Esophagus muscularis mucosa (tissue), 4 donors: ENCODE measurements around the gene SERINC5. TPM values are rescaled to one million over a fixed set of nuclear protein-coding genes. Genes with fewer than 3 reads are reported as not detected.
A peak's percentile ranks its signal among the peaks of the same experiment; 100 is the strongest.

Experiments used
- DNase-seq: peaks from one replicate; pipeline ENCODE4 v3.0.0-alpha.2; 2017; ENCODE audit errors: extremely low spot score
- H3K27ac ChIP-seq, 4 donors: fragments of 200-600 bp; sonication (generic); replicated peaks in 1 of 4; 1 replicate in 3 of 4; 2 replicates in 1 of 4; pipeline ENCODE4 v1.5.1; 2016 to 2019; ENCODE audit warnings: mild to moderate bottlenecking in 1 of 4
- H3K27me3 ChIP-seq, 4 donors: fragments of 200-600 bp; sonication (generic); one replicate each; pipeline versions ENCODE4 v1.5.1 to v1.6.0; 2016 to 2019
- H3K36me3 ChIP-seq, 4 donors: fragments of 200-600 bp; sonication (generic); one replicate each; pipeline ENCODE4 v1.5.1; 2016 to 2019
- H3K4me1 ChIP-seq, 4 donors: fragments of 200-600 bp; sonication (generic); one replicate each; pipeline ENCODE4 v1.5.1; 2016 to 2019
- H3K4me3 ChIP-seq, 4 donors: fragments of 200-600 bp; sonication (generic); 1 replicate in 2 of 4; 2 replicates in 2 of 4; pipeline ENCODE4 v1.5.1; 2016 to 2019; ENCODE audit warnings: mild to moderate bottlenecking in 4 of 4, moderate library complexity in 1 of 4
- H3K9me3 ChIP-seq, 4 donors: fragments of 200-600 bp; sonication (generic); 1 replicate in 3 of 4; 2 replicates in 1 of 4; pipeline ENCODE4 v1.5.1; 2016 to 2019
- EP300 ChIP-seq: sonication (generic); formaldehyde crosslinking; IDR thresholded peaks from one replicate; pipeline ENCODE4 v1.6.1; 2017; ENCODE audit warnings: antibody characterized with exemption
- POLR2A ChIP-seq: fragments of 450-650 bp; IDR thresholded peaks from one replicate; pipeline ENCODE4 v1.6.1; 2017; ENCODE audit warnings: antibody characterized with exemption, moderate library complexity, mild to moderate bottlenecking, low read depth
- POLR2AphosphoS5 ChIP-seq, 2 donors: sonication (generic); formaldehyde crosslinking; IDR thresholded peaks; one replicate each; pipeline ENCODE4 v1.6.1; 2017; ENCODE audit warnings: antibody characterized with exemption in 2 of 2
- WGBS: methylation state at CpG from one replicate; pipeline ENCODE4 v1.1.5; 2018; 5-methylcytosine and 5-hydroxymethylcytosine counted together
- intact Hi-C: fragments of 100-400 bp; cut with DNase I; formaldehyde crosslinking; loops from one replicate; pipeline ENCODE4 v1.15.1; 2023
- total RNA-seq, 4 donors: library from RNA; depleted of rRNA; stranded (reverse); fragments of >200 nt; gene quantifications; one replicate each; pipeline versions ENCODE4 v1.1.0 to v1.2.1, GENCODE V29; 2016
- TF ChIP-seq, protein P1 (sequence below), 3 experiments: fragments of 200-600 bp in 2 of 3; fragments of 450-650 bp in 1 of 3; sonication (generic) in 2 of 3; IDR thresholded peaks; one replicate each; pipeline ENCODE4 v1.5.1; 2017 to 2019; ENCODE audit warnings: antibody characterized with exemption in 3 of 3, mild to moderate bottlenecking in 2 of 3, moderate library complexity in 1 of 3

SERINC5 gene
- total RNA-seq, 4 donors from 2014 or later, result 5.8 to 9.1 (median 8.3) TPM

DNA sequence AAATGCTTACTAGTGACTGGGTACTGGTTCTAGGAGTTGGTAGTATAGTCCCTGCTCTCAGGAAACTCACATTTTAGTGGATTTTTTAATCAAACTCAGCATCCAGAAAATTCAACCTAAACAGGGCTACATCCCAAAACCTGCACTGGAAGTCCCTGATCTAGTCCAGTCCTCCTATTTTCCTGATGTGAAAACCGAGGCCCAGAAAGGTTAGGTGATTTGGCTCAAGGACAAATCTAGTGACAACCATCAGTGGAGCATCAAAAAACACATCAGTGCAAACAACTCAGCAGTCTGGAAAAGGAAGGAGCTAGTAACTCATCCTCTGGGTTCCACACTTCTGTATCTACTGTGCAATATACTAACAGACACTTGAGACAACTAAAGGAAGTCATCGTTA lies 38.2 kb downstream of the SERINC5 start:
- no peaks in the 10 kb centered on the region for H3K27me3 ChIP-seq
- H3K4me3 ChIP-seq, result no peak overlapping the region
- WGBS, result 79% methylated on average over 2 of the region's 2 CpGs
- no peaks in the 10 kb centered on the region for H3K9me3 ChIP-seq
- TF ChIP-seq EP300, result no peak
- TF ChIP-seq, protein P1, sequence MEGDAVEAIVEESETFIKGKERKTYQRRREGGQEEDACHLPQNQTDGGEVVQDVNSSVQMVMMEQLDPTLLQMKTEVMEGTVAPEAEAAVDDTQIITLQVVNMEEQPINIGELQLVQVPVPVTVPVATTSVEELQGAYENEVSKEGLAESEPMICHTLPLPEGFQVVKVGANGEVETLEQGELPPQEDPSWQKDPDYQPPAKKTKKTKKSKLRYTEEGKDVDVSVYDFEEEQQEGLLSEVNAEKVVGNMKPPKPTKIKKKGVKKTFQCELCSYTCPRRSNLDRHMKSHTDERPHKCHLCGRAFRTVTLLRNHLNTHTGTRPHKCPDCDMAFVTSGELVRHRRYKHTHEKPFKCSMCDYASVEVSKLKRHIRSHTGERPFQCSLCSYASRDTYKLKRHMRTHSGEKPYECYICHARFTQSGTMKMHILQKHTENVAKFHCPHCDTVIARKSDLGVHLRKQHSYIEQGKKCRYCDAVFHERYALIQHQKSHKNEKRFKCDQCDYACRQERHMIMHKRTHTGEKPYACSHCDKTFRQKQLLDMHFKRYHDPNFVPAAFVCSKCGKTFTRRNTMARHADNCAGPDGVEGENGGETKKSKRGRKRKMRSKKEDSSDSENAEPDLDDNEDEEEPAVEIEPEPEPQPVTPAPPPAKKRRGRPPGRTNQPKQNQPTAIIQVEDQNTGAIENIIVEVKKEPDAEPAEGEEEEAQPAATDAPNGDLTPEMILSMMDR (IDR thresholded peaks at IDR 0.05), result no peak
- TF ChIP-seq POLR2A, result no peak
- no peak for TF ChIP-seq POLR2AphosphoS5 (IDR thresholded peaks at IDR 0.05)
- intact Hi-C loops, result no loop called here
- peaks cover 8 to 19% (median 15%) of the 10 kb centered on the region in 4 donors for H3K4me1 ChIP-seq
- peaks cover 0 to 5% (median 0%) of the 10 kb centered on the region in 4 donors for H3K36me3 ChIP-seq
- peak overlapping the region in 1 of 4 donors; percentile 28 for H3K27ac ChIP-seq
- DNase-seq, result no peak

- TF ChIP-seq, protein P1 (IDR thresholded peaks at IDR 0.05), result no peak
- TF ChIP-seq EP300, result no peak
- no peak for TF ChIP-seq POLR2AphosphoS5 (IDR thresholded peaks at IDR 0.05)
- TF ChIP-seq POLR2A, result no peak
- WGBS, result 42% methylated on average over 12 of the region's 12 CpGs
- no peak for DNase-seq
- Histone ChIP-seq H3K4me3 (no peak overlapping the region), H3K4me1 (peaks cover 13 to 19% (median 15%) of the 10 kb centered on the region in 4 donors), H3K36me3 (peaks cover 0 to 5% (median 0%) of the 10 kb centered on the region in 4 donors), H3K27ac (peak overlapping the region in 1 of 4 donors; percentile 28), H3K9me3 (no peaks in the 10 kb centered on the region), H3K27me3 (no peaks in the 10 kb centered on the region)
- intact Hi-C loops, result no loop called here
Observed at GRCh38 chr5:80216753-80217596, 38.9 kb downstream of the SERINC5 start.

- TF ChIP-seq EP300 (no peak), POLR2A (no peak), POLR2AphosphoS5 (IDR thresholded peaks at IDR 0.05) (no peak)
- TF ChIP-seq, protein P1 (IDR thresholded peaks at IDR 0.05), result no peak
- no peaks in the 10 kb centered on the region for H3K9me3 ChIP-seq
- H3K27me3 ChIP-seq, result no peaks in the 10 kb centered on the region
- intact Hi-C loops, result no loop called here
- DNase-seq, result no peak
- peaks cover 0 to 5% (median 0%) of the 10 kb centered on the region in 4 donors for H3K36me3 ChIP-seq
- no peak overlapping the region for H3K4me3 ChIP-seq
- H3K4me1 ChIP-seq, result peaks cover 13 to 19% (median 15%) of the 10 kb centered on the region in 4 donors
- 76% methylated on average over 8 of the region's 8 CpGs for WGBS
- no peak overlapping the region for H3K27ac ChIP-seq
Observed at GRCh38 chr5:80216096-80216495, 39.8 kb downstream of the SERINC5 start.

DNA sequence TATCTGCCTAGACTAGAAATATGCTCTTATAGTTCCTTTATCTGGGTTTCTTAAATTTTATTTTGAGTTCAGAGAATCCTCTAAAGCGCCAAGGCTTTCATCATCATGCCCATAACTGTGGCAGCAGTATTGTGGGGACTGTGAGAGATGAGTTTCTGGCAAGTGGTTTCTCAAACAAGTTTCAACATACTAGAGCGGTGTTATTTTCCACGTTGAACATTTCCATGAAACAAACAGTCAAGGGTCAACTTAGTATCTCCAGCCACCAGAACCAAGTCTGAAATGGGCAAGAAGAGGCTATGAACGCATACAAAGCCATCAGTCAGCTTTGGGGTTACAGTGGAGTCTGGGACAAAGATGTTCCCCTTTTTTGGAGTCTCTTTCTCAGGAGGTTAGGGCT lies 40.3 kb downstream of the SERINC5 start:
- intact Hi-C loops, result no loop called here
- TF ChIP-seq POLR2A (no peak), POLR2AphosphoS5 (IDR thresholded peaks at IDR 0.05) (no peak), EP300 (no peak)
- TF ChIP-seq, protein P1 (IDR thresholded peaks at IDR 0.05), result no peak

More for the DNA sequence above, 40.3 kb downstream of the SERINC5 start:
- Histone ChIP-seq H3K4me1 (peaks cover 13 to 19% (median 15%) of the 10 kb centered on the region in 4 donors), H3K36me3 (peaks cover 0 to under 1% (median 0%) of the 10 kb centered on the region in 4 donors), H3K4me3 (no peak overlapping the region), H3K27ac (no peak overlapping the region), H3K27me3 (no peaks in the 10 kb centered on the region), H3K9me3 (no peaks in the 10 kb centered on the region)
- WGBS, result 79% methylated on average over 4 of the region's 4 CpGs
- no peak for DNase-seq
